HuH-7 (cell line): ENCODE measurements around the gene CPNE8.

Experiments
- DNase-seq: peaks from one replicate; pipeline ENCODE4 v3.0.0; 2011; ENCODE audit warnings: low spot score

The CPNE8 gene

GRCh38 chr12:38728894-38729293 lies 176.5 kb downstream of the CPNE8 start:
- DNase-seq = no peak

GRCh38 chr12:38721611-38722252 lies 183.7 kb downstream of the CPNE8 start:
- no peak for DNase-seq

GRCh38 chr12:38720661-38721060 lies 184.7 kb downstream of the CPNE8 start:
- no peak for DNase-seq

GRCh38 chr12:38713294-38713693 lies 192.1 kb downstream of the CPNE8 start:
- no peak for DNase-seq

- DNase-seq = peak; percentile 1
These were observed 194.3 kb downstream of the CPNE8 start for GRCh38 chr12:38711054-38711453.

GRCh38 chr12:38708466-38708865 lies 196.9 kb downstream of the CPNE8 start:
- DNase-seq = no peak

GRCh38 chr12:38707648-38708047 lies 197.7 kb downstream of the CPNE8 start:
- no peak for DNase-seq

GRCh38 chr12:38697289-38697688 lies 208.1 kb downstream of the CPNE8 start:
- no peak for DNase-seq

- DNase-seq = no peak
These were observed 210.3 kb downstream of the CPNE8 start for GRCh38 chr12:38695057-38695456.

GRCh38 chr12:38691164-38691563 lies 214.2 kb downstream of the CPNE8 start:
- no peak for DNase-seq

- DNase-seq = no peak
These were observed 214.7 kb downstream of the CPNE8 start for GRCh38 chr12:38690646-38691045.

- DNase-seq = no peak
These were observed 215.7 kb downstream of the CPNE8 start for GRCh38 chr12:38689704-38690103.

GRCh38 chr12:38689195-38689594 lies 216.2 kb downstream of the CPNE8 start:
- no peak for DNase-seq

GRCh38 chr12:38682521-38682920 lies 222.9 kb downstream of the CPNE8 start:
- no peak for DNase-seq

GRCh38 chr12:38669530-38669929 lies 235.9 kb downstream of the CPNE8 start:
- no peak for DNase-seq

GRCh38 chr12:38669081-38669480 lies 236.3 kb downstream of the CPNE8 start:
- DNase-seq = no peak

GRCh38 chr12:38666425-38666824 lies 239.0 kb downstream of the CPNE8 start:
- no peak for DNase-seq

- peak; percentile 12 for DNase-seq
These were observed 240.6 kb downstream of the CPNE8 start for GRCh38 chr12:38664661-38665269.

GRCh38 chr12:38662829-38663228 lies 242.6 kb downstream of the CPNE8 start:
- DNase-seq = no peak

- no peak for DNase-seq
These were observed 251.7 kb downstream of the CPNE8 start for GRCh38 chr12:38653650-38654049.

GRCh38 chr12:38648813-38649212 lies 256.6 kb downstream of the CPNE8 start:
- no peak for DNase-seq

- DNase-seq = no peak
These were observed 259.2 kb downstream of the CPNE8 start for GRCh38 chr12:38646146-38646545.

GRCh38 chr12:38639625-38640024 lies 265.8 kb downstream of the CPNE8 start:
- DNase-seq = no peak

GRCh38 chr12:38638401-38638800 lies 267.0 kb downstream of the CPNE8 start:
- no peak for DNase-seq
